Colonic mucosa (tissue), 4 donors: ENCODE results near the gene CFD. TPM values are rescaled to one million over a fixed set of nuclear protein-coding genes. Genes with fewer than 3 reads are reported as not detected.

Source experiments
- DNase-seq: peaks from one replicate; pipeline ENCODE4 v3.0.0-alpha.2; 2020
- H3K27ac ChIP-seq: fragments of 200-600 bp; one replicate; pipeline ENCODE4 v1.8.0; 2021
- H3K27me3 ChIP-seq: fragments of 200-600 bp; one replicate; pipeline ENCODE4 v1.8.0; 2021
- H3K36me3 ChIP-seq: fragments of 200-600 bp; one replicate; pipeline ENCODE4 v1.8.0; 2021
- H3K4me1 ChIP-seq: fragments of 200-600 bp; one replicate; pipeline ENCODE4 v1.8.0; 2021; ENCODE audit warnings: mild to moderate bottlenecking
- H3K4me3 ChIP-seq: fragments of 200-600 bp; one replicate; pipeline ENCODE4 v1.8.0; 2021
- H3K9ac ChIP-seq, 2 donors: one replicate each; pipeline ENCODE4 v1.7.0; 2013; ENCODE audit warnings: control low read depth in 2 of 2, low read depth in 2 of 2, low read length in 2 of 2
- H3K9me3 ChIP-seq: fragments of 200-600 bp; one replicate; pipeline ENCODE4 v1.8.0; 2021
- CTCF ChIP-seq: fragments of 200-600 bp; IDR thresholded peaks from one replicate; pipeline ENCODE4 v1.8.0; 2022; ENCODE audit warnings: antibody characterized with exemption, mild to moderate bottlenecking
- intact Hi-C: fragments of 100-400 bp; cut with DNase I; formaldehyde crosslinking; loops from one replicate; pipeline ENCODE4 v1.14.1; 2022
- total RNA-seq, 2 donors: library from RNA; stranded (reverse); fragmentation: NEBNext Ultra II Directional in 1 of 2; extraction: Animal tissue kit (Norgen Biotek cat#: 25700) in 1 of 2; gene quantifications; one replicate each; pipeline ENCODE4 v1.2.1, GENCODE V29; 2021
- donor health status: healthy.
- donor health status: DM: no; HTN: no; CAD: no.
- donor health status: DM: no; HTN: no; CAD: no.

CFD gene
- total RNA-seq = 10 to 100 TPM; 42.2 to 55.3 TPM

GRCh38 chr19:858868-859843, at the start of gene CFD:
Gene CFD (plus strand): TSS chr19:859664. CDS start chr19:859690, 26 bp downstream.
- TF ChIP-seq CTCF = no peak
- no peaks in the 10 kb centered on the region for H3K36me3 ChIP-seq
- DNase-seq = peak; percentile 58
- H3K4me1 ChIP-seq = no peaks in the 10 kb centered on the region
- peak within 1 kb of the TSS; percentile 38 to 76 for H3K9ac ChIP-seq
- H3K9me3 ChIP-seq = no peaks in the 10 kb centered on the region
- peaks cover 9% of the 10 kb centered on the region for H3K27me3 ChIP-seq
- H3K27ac ChIP-seq = peak within 1 kb of the TSS; percentile 40
- H3K4me3 ChIP-seq = peak within 1 kb of the TSS; percentile 32
- intact Hi-C loops = loop anchor here (10.0 kb wide), 1 partner anchor 94 kb away; no protein-coding TSS in a partner anchor

GRCh38 chr19:810077-810855, 49.2 kb upstream of the CFD start:
- no peak overlapping the region for H3K9ac ChIP-seq
- no peak for TF ChIP-seq CTCF
- H3K27me3 ChIP-seq = no peaks in the 10 kb centered on the region
- DNase-seq = no peak
- intact Hi-C loops = no loop called here
- H3K9me3 ChIP-seq = no peaks in the 10 kb centered on the region
- no peak overlapping the region for H3K4me3 ChIP-seq
- H3K36me3 ChIP-seq = peaks cover 57% of the 10 kb centered on the region
- H3K4me1 ChIP-seq = no peaks in the 10 kb centered on the region
- no peak overlapping the region for H3K27ac ChIP-seq

GRCh38 chr19:810883-811489, 48.5 kb upstream of the CFD start:
- no peak for TF ChIP-seq CTCF
- Histone ChIP-seq H3K4me3 (no peak overlapping the region), H3K9ac (no peak overlapping the region), H3K9me3 (no peaks in the 10 kb centered on the region), H3K4me1 (no peaks in the 10 kb centered on the region), H3K36me3 (peaks cover 50% of the 10 kb centered on the region), H3K27ac (no peak overlapping the region), H3K27me3 (no peaks in the 10 kb centered on the region)
- intact Hi-C loops = no loop called here
- no peak for DNase-seq

GRCh38 chr19:811506-812048, 47.9 kb upstream of the CFD start:
- Histone ChIP-seq H3K4me3 (no peak overlapping the region), H3K36me3 (peaks cover 44% of the 10 kb centered on the region), H3K9me3 (no peaks in the 10 kb centered on the region), H3K27ac (no peak overlapping the region), H3K9ac (no peak overlapping the region), H3K4me1 (no peaks in the 10 kb centered on the region), H3K27me3 (no peaks in the 10 kb centered on the region)
- no peak for TF ChIP-seq CTCF
- DNase-seq = no peak
- intact Hi-C loops = no loop called here
